Neuron (in vitro differentiated cells): ENCODE results near the gene PLCXD1.
"Not testable (repeated sequence)": the region's sequence is repeated elsewhere in the genome, so short reads cannot be mapped to it uniquely, and the experiment has no call there.

Experiments used
- H2AFZ ChIP-seq: one replicate; pipeline ENCODE4 v1.6.1; 2013; ENCODE audit warnings: low read depth, mild to moderate bottlenecking, inconsistent platforms, low read length, moderate library complexity
- H3K27me3 ChIP-seq: one replicate; pipeline ENCODE4 v1.6.1; 2013; ENCODE audit warnings: low read length; ENCODE audit not compliant: insufficient read depth
- H3K36me3 ChIP-seq: one replicate; pipeline ENCODE4 v1.6.1; 2013; ENCODE audit warnings: low read length; ENCODE audit not compliant: insufficient read depth
- H3K4me1 ChIP-seq: one replicate; pipeline ENCODE4 v1.6.1; 2013; ENCODE audit warnings: low read length; ENCODE audit not compliant: insufficient read depth
- H3K4me3 ChIP-seq: 2 replicates; pipeline ENCODE4 v1.5.1; 2013; ENCODE audit warnings: mild to moderate bottlenecking, low read length, moderate library complexity
- H3K9me3 ChIP-seq: one replicate; pipeline ENCODE4 v1.6.1; 2013; ENCODE audit warnings: low read length

The PLCXD1 gene

DNA sequence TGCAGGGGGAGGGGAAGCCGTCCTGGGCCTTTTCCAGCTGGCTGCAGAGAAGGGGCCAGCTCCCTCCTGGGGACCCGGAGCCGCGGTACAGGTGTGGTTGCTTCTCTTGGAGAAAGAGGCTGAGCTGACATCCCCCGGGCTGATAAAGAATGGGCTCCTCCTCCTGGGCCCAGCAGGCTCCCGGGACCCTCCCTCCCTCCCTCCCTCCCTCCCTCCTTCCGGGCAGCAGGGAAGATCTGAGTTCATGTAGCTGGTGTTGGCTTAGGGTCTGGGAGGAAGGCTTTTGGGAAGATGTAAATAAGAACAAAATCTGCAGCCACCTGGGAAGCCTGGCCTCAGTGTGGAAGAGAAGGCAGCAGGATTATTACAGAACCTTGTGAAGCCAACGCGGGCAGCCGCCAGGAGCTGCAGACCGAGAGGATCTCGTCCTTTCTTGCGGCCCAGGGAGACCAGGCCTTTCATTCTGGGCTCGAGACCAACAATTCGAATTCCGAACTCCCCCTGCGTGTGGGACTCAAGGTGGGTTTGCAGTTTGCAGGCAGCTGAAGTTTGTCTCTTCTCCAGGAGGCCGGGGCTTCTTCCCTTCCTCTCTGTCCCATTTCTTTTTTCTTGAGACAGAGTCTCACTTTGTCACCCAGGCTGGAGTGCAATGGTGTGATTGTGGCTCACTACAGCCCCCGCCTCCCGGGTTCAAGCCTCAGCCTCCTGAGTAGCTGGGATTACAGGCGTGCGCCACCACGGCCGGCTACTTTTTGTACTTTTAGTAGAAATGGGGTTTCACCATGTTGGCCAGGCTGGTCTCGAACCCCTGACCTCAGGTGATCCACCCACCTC lies at the start of gene PLCXD1:
TSS of gene PLCXD1 (plus strand) at position 216 of the 834 bp plus-strand sequence. CDS start 2,807 bp downstream, outside the sequence.
- Histone ChIP-seq H2AFZ (no peak within 1 kb of the TSS), H3K4me1 (peaks cover 6% of the 10 kb centered on the region), H3K27me3 (no peaks in the 10 kb centered on the region), H3K9me3 (no peaks in the 10 kb centered on the region), H3K4me3 (peak within 1 kb of the TSS; percentile 67), H3K36me3 (peaks cover 17% of the 10 kb centered on the region)

DNA sequence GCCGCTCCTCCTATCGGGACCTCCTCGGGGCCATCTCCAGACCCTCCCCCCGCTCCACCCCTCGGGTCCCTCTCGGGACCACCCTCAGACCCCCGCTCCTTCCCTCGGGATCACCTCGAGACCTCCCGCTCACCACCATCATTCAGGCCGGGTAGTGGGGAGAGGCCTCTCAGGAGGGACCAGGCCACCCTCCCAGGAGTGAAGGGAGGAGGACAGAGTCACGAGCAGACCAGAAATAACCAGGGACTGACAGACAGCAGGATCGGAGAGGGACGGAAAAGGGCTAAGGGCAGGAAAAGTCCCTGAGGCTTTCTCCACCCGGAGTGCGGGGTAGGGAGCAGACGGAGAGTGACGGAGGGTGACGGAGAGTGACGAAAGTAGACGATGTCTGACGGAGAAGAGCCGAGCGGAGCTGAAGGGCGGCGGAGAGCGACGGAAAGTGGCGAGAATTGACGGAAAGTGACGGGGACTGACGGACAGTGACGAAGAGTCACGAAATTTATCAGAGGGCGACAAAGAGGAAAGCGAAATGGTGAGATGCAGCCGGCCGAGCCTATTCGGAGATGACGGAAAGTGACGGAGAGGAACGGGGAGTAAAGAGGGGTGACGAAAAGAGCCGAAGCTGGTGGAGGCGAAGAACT lies 49.4 kb upstream of the PLCXD1 start:
- H3K4me1 ChIP-seq, H3K4me3 ChIP-seq, H3K9me3 ChIP-seq, H3K36me3 ChIP-seq, H2AFZ ChIP-seq, H3K27me3 ChIP-seq: not testable (repeated sequence)

DNA sequence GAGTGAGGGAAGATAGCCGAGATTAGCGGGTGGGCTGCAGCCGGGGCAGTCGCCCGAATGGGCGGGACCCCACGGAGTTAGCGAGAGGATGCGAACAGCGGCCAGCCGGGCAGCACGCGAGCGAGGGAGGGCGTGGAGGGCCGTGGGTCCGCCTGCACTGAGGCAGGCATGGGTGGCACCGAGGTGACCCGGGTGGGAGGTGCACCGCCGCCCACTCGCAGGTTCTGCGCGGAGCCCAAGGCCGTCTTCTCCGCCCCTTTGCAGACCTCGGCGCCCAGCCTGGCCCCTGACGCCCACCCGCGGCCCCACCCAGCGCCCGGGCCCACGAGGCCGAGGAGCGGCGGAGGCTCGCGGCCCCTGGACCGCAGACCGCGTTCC lies 48.9 kb upstream of the PLCXD1 start:
- H3K36me3 ChIP-seq, H2AFZ ChIP-seq, H3K9me3 ChIP-seq, H3K4me1 ChIP-seq, H3K27me3 ChIP-seq, H3K4me3 ChIP-seq: not testable (repeated sequence)

DNA sequence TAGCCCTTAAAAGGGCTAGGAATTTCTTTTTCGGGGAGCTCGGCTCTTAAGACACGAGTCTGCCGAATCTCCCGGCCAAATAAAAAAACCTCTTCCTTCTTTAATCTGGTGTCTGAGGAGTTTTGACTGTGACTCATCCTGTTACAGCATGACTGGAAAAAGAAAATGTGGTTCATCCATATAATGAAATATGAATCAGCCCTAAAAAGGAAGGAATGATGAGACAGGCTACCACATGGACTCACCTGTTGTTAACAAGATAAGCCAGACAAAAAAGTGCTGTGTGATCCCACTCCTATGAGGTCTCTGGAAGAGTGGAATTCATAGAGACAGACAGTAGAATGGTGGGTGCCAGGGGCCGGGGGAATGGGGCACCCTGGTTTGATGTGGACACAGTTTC lies 45.0 kb upstream of the PLCXD1 start:
- H3K9me3 ChIP-seq, H2AFZ ChIP-seq, H3K36me3 ChIP-seq, H3K27me3 ChIP-seq, H3K4me1 ChIP-seq, H3K4me3 ChIP-seq: not testable (repeated sequence)

- Histone ChIP-seq H3K4me1 (no peaks in the 10 kb centered on the region), H3K36me3 (no peaks in the 10 kb centered on the region), H3K4me3 (no peak overlapping the region), H3K9me3 (peaks cover 7% of the 10 kb centered on the region), H3K27me3 (no peaks in the 10 kb centered on the region), H2AFZ (no peak overlapping the region)
Measured at GRCh38 chrX:250965-251364, 30.2 kb upstream of the PLCXD1 start.

DNA sequence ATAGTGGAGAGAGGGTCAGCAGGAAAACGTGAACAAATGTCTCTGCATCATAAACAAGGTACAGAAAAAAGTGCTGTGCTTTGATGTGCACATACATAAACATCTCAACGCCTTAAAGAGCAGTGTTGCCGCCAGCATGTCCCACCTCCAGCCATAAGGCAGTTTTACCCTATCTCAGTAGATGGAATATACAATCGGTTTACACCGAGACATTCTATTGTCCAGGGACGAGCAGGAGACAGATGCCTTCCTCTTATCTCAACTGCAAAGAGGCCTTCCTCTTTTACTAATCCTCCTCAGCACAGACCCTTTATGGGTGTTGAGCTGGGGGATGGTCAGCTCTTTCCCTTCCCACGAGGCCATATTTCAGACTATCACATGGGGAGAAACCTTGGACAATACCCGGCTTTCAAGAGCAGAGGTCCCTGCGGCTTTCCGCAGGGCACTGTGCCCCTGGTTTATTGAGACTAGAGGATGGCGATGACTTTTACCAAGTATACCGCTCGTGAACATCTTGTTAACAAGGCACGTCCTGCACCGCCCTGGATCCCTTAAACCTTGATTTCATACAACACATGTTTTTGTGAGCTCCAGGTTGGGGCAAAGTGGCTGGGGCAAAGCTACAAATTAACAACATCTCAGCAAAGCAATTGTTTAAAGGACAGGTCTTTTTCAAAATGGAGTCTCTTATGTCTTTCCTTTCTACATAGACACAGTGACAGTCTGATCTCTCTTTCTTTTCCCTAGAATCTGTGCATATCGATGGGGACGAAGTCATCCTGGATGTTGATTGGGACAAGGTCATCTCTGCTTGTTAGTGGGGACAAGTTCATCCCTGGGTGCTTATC lies 29.6 kb upstream of the PLCXD1 start:
- H3K36me3 ChIP-seq, result not testable (repeated sequence)

DNA sequence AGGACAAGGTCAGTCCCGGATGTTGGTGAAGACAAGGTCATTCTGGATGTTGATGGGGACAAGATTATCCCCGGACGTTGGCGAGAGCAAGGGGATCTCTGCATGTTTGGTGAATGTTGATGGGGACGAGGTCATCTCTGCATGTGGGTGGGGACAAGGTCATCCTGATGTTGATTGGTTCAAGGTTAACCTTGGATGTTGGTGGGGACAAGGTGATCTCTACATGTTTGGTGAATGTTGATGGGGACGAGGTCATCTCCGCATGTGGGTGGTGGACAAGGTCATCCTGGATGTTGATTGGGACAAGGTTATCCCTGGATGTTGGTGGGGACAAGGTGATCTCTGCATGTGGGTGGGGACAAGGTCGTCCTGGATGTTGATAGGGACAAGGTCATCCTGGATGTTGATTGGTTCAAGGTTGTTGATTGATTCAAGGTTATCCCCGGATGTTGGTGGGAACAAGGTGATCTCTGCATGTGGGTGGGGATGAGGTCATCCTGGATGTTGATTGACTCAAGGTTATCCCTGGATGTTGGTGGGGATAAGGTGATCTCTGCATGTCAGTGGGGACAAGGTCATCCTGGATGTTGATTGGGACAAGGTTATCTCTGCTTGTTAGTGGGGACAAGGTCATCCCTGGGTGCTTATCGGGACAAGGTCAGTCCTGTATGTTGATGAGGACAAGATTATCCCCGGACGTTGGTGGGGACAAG lies 28.8 kb upstream of the PLCXD1 start:
- H3K27me3 ChIP-seq, result no peaks in the 10 kb centered on the region
- no peaks in the 10 kb centered on the region for H3K4me1 ChIP-seq
- H3K4me3 ChIP-seq, result no peak overlapping the region
- peaks cover 7% of the 10 kb centered on the region for H3K9me3 ChIP-seq
- H2AFZ ChIP-seq, result no peak overlapping the region
- H3K36me3 ChIP-seq, result no peaks in the 10 kb centered on the region

More for the DNA sequence above, 29.6 kb upstream of the PLCXD1 start:
- not testable (repeated sequence) for H2AFZ ChIP-seq, H3K9me3 ChIP-seq, H3K4me3 ChIP-seq, H3K27me3 ChIP-seq, H3K4me1 ChIP-seq

DNA sequence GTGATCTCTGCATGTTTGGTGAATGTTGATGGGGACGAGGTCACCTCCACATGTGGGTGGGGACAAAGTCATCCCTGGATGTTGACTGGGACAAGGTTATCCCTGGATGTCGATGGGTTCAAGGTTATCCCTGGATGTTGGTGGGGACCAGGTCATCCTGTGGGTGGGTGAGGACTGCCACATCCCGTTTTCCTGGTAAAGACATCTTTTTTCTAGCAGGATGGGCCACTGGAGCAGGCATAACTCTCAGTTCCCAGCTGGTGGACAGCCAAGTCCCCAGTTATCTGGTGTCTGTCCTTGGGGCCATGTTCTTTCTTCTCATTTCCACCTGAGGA lies 28.3 kb upstream of the PLCXD1 start:
- Histone ChIP-seq H3K36me3 (no peaks in the 10 kb centered on the region), H3K27me3 (no peaks in the 10 kb centered on the region), H3K9me3 (peaks cover 7% of the 10 kb centered on the region), H2AFZ (no peak overlapping the region), H3K4me1 (no peaks in the 10 kb centered on the region), H3K4me3 (no peak overlapping the region)

DNA sequence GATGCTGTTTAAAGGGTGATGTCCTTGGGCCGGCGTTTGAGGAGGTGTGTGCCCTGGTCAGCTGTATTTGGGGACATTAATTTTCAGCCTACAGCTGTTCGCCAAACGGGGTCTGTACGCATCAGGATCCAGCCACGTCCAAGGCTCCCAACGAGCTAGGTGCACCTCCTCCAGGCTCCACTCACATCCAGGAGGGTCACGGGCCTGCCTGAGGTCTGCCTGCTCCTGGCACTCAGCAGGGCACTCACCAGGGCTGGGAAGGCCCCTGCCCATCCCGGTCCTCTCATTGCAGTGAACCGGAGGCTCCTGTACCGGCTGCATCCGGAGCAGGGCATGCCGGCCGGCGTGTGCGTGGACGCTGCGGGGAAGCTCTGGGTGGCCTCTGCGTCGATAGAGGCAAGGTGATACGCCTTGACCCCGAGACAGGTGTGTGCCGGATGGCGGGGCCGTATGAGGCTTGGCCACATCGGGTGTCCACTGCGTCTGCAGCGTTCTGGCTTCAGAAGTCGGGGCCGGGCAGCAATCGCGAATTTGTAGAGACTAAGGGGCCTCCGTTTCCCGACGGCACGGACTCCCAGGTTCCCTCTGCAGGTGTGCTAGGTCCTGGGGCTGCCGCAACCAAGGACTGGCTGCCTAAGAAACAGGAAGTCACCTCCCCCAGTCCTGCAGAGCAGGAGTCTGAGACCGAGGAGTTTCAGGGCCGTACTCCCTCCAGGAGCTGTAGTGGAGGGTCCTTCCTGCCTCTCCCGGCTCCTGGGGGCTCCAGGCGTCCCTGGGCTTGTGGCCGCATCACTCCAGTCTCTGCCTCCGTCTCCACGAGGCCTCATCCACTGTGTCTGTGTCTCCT lies 27.5 kb upstream of the PLCXD1 start:
- Histone ChIP-seq H2AFZ (no peak overlapping the region), H3K4me1 (no peaks in the 10 kb centered on the region), H3K36me3 (no peaks in the 10 kb centered on the region), H3K27me3 (no peaks in the 10 kb centered on the region), H3K9me3 (peaks cover 7% of the 10 kb centered on the region), H3K4me3 (no peak overlapping the region)

GRCh38 chrX:254630-255215 lies 26.5 kb upstream of the PLCXD1 start:
- Histone ChIP-seq H3K4me1 (no peaks in the 10 kb centered on the region), H3K9me3 (peaks cover 7% of the 10 kb centered on the region), H3K4me3 (no peak overlapping the region), H3K36me3 (no peaks in the 10 kb centered on the region), H2AFZ (no peak overlapping the region), H3K27me3 (no peaks in the 10 kb centered on the region)

- Histone ChIP-seq H2AFZ (no peak overlapping the region), H3K9me3 (peaks cover 7% of the 10 kb centered on the region), H3K27me3 (no peaks in the 10 kb centered on the region), H3K36me3 (no peaks in the 10 kb centered on the region), H3K4me1 (no peaks in the 10 kb centered on the region), H3K4me3 (no peak overlapping the region)
Measured at GRCh38 chrX:255923-256331, 25.3 kb upstream of the PLCXD1 start.

DNA sequence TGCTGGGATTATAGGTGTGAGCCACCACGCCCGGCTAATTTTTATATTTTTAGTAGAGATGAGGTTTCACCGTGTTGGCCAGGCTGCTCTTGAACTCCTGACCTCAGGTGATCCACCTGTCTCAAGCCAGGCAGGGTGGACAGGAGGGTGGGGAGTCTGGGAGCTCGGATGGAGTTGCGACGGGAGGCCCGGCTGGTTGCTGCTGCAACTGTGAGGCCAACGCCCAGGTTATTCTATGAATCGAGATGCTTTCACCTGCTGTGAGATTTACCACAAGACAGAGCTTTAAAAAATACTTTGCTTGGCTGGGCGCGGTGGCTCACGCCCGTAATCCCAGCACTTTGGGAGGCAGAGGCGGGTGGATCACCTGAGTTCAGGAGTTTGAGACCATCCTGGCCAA lies 24.1 kb upstream of the PLCXD1 start:
- H3K27me3 ChIP-seq, H2AFZ ChIP-seq, H3K36me3 ChIP-seq, H3K4me1 ChIP-seq, H3K9me3 ChIP-seq, H3K4me3 ChIP-seq: not testable (repeated sequence)
